NCI-H446 (cell line): Measurements from ENCODE around the gene TRPM3.

Experiments used
- DNase-seq, 2 experiments: peaks; one replicate each; lab custom pipeline; 2025; lab: John Stamatoyannopoulos, UW

Gene TRPM3

GRCh38 chr9:70553707-70554673 lies 567.4 kb downstream of the TRPM3 start:
- DNase-seq: no peak

- no peak for DNase-seq
Measured at GRCh38 chr9:70552561-70552960, 568.9 kb downstream of the TRPM3 start.

GRCh38 chr9:70551801-70552200 lies 569.6 kb downstream of the TRPM3 start:
- no peak for DNase-seq

- DNase-seq: no peak
Measured at GRCh38 chr9:70551396-70551795, 570.0 kb downstream of the TRPM3 start.

GRCh38 chr9:70549926-70550325 lies 571.5 kb downstream of the TRPM3 start:
- no peak for DNase-seq

GRCh38 chr9:70542311-70542931 lies 579.0 kb downstream of the TRPM3 start:
- no peak for DNase-seq

GRCh38 chr9:70540016-70540415 lies 581.4 kb downstream of the TRPM3 start:
- no peak for DNase-seq

GRCh38 chr9:70539526-70539925 lies 581.9 kb downstream of the TRPM3 start:
- DNase-seq: no peak

GRCh38 chr9:70539001-70539400 lies 582.4 kb downstream of the TRPM3 start:
- DNase-seq: no peak

GRCh38 chr9:70537084-70537483 lies 584.3 kb downstream of the TRPM3 start:
- DNase-seq: no peak

- DNase-seq: peak in 1 of 2 experiments; percentile 24
Measured at GRCh38 chr9:70535546-70536323, 585.7 kb downstream of the TRPM3 start.

GRCh38 chr9:70534471-70534870 lies 587.0 kb downstream of the TRPM3 start:
- DNase-seq: no peak

GRCh38 chr9:70534061-70534460 lies 587.4 kb downstream of the TRPM3 start:
- no peak for DNase-seq

- no peak for DNase-seq
Measured at GRCh38 chr9:70533492-70533891, 587.9 kb downstream of the TRPM3 start.

GRCh38 chr9:70532716-70533115 lies 588.7 kb downstream of the TRPM3 start:
- no peak for DNase-seq

- no peak for DNase-seq
Measured at GRCh38 chr9:70531311-70531710, 590.1 kb downstream of the TRPM3 start.

- DNase-seq: no peak
Measured at GRCh38 chr9:70530716-70531115, 590.7 kb downstream of the TRPM3 start.

GRCh38 chr9:70529833-70530232 lies 591.6 kb downstream of the TRPM3 start:
- no peak for DNase-seq

GRCh38 chr9:70529377-70529776 lies 592.0 kb downstream of the TRPM3 start:
- no peak for DNase-seq

GRCh38 chr9:70526902-70527301 lies 594.5 kb downstream of the TRPM3 start:
- no peak for DNase-seq

- no peak for DNase-seq
Measured at GRCh38 chr9:70525519-70525918, 595.9 kb downstream of the TRPM3 start.

GRCh38 chr9:70519912-70520724 lies 601.3 kb downstream of the TRPM3 start:
- no peak for DNase-seq
